Endodermal cell (in vitro differentiated cells): ENCODE data around the gene ASB10. TPM values are rescaled to one million over a fixed set of nuclear protein-coding genes. Genes with fewer than 3 reads are reported as not detected.

Source experiments
- DNase-seq: peaks from one replicate; pipeline ENCODE4 v3.0.0-alpha.2; 2017
- H3K27ac ChIP-seq: 2 replicates; pipeline ENCODE4 v1.5.1; 2013; ENCODE audit warnings: mild to moderate bottlenecking, low read depth, low read length, moderate library complexity
- H3K27me3 ChIP-seq: 2 replicates; pipeline ENCODE4 v1.6.1; 2013; ENCODE audit warnings: mild to moderate bottlenecking, low read length, moderate library complexity; ENCODE audit not compliant: insufficient read depth, control insufficient read depth, poor library complexity, severe bottlenecking
- H3K36me3 ChIP-seq: 2 replicates; pipeline ENCODE4 v1.7.0; 2013; ENCODE audit warnings: mild to moderate bottlenecking, low read length, moderate library complexity; ENCODE audit not compliant: control insufficient read depth, insufficient read depth
- H3K4me1 ChIP-seq: one replicate; pipeline ENCODE4 v1.7.0; 2013; ENCODE audit warnings: low read length; ENCODE audit not compliant: control insufficient read depth, insufficient read depth
- H3K4me3 ChIP-seq: 2 replicates; pipeline ENCODE4 v1.5.1; 2013; ENCODE audit warnings: mild to moderate bottlenecking, low read length, moderate library complexity
- H3K9ac ChIP-seq: 2 replicates; pipeline ENCODE4 v1.6.1; 2013; ENCODE audit warnings: mild to moderate bottlenecking, low read length, moderate library complexity; ENCODE audit not compliant: poor library complexity, severe bottlenecking; ENCODE audit errors: extremely low read depth
- H3K9me3 ChIP-seq: 2 replicates; pipeline ENCODE4 v1.6.1; 2013; ENCODE audit warnings: mild to moderate bottlenecking, low read length, moderate library complexity; ENCODE audit not compliant: control insufficient read depth
- H3K27ac Mint-ChIP-seq: 2 replicates; pipeline ENCODE4 v1.8.0; 2020; ENCODE audit warnings: mixed read lengths
- H3K27me3 Mint-ChIP-seq: 2 replicates; pipeline ENCODE4 v1.8.0; 2021; ENCODE audit warnings: mild to moderate bottlenecking, mixed read lengths; ENCODE audit not compliant: insufficient read depth
- H3K36me3 Mint-ChIP-seq: 2 replicates; pipeline ENCODE4 v1.8.0; 2020; ENCODE audit warnings: low read depth, mixed read lengths
- H3K4me1 Mint-ChIP-seq: 2 replicates; pipeline ENCODE4 v1.8.0; 2020; ENCODE audit warnings: mixed read lengths
- H3K4me3 Mint-ChIP-seq: 2 replicates; pipeline ENCODE4 v1.8.0; 2020; ENCODE audit warnings: mild to moderate bottlenecking, moderate library complexity, mixed read lengths
- H3K9me3 Mint-ChIP-seq: 2 replicates; pipeline ENCODE4 v1.8.0; 2020; ENCODE audit warnings: mild to moderate bottlenecking, mixed read lengths
- CTCF ChIP-seq: fragments of 200-600 bp; sonication (generic); conservative IDR thresholded peaks from 2 replicates; pipeline ENCODE4 v1.5.0; 2021; ENCODE audit warnings: antibody characterized with exemption, mild to moderate bottlenecking
- WGBS, 2 experiments: methylation state at CpG; one replicate each; pipeline versions ENCODE4 v1.1.5 to v1.1.7; 2013; ENCODE audit warnings: missing lambda C conversion rate in 2 of 2, mixed read lengths in 1 of 2; ENCODE audit not compliant: insufficient coverage in 1 of 2, insufficient read length in 1 of 2; 5-methylcytosine and 5-hydroxymethylcytosine counted together
- total RNA-seq, 2 donors: library from RNA; stranded (reverse); fragmentation: NEBNext Ultra II Directional in 1 of 2; extraction: Animal tissue kit (Norgen Biotek cat#: 25700) in 1 of 2; gene quantifications; 2 replicates in 1 of 2; 3 replicates in 1 of 2; pipeline ENCODE4 v1.2.1, GENCODE V29; 2021

ASB10 gene
- total RNA-seq, 2 donors from 2014 or later: not detected

GRCh38 chr7:151189038-151189437, 2.0 kb upstream of the ASB10 start:
- DNase-seq: no peak
- Mint-ChIP-seq H3K9me3 (no peaks in the 10 kb centered on the region), H3K4me1 (no peaks in the 10 kb centered on the region), H3K36me3 (no peaks in the 10 kb centered on the region), H3K27me3 (peaks cover 18% of the 10 kb centered on the region), H3K4me3 (no peak overlapping the region), H3K27ac (no peak overlapping the region)
- Histone ChIP-seq H3K9me3 (no peaks in the 10 kb centered on the region), H3K4me1 (no peaks in the 10 kb centered on the region), H3K36me3 (no peaks in the 10 kb centered on the region), H3K27ac (no peak overlapping the region), H3K9ac (no peak overlapping the region), H3K4me3 (no peak overlapping the region), H3K27me3 (peaks cover 9% of the 10 kb centered on the region)
- TF ChIP-seq CTCF: no peak
- WGBS, 2 experiments: 94 to 100% methylated on average over 1 to 4 of the region's 4 CpGs

- peaks cover 9% of the 10 kb centered on the region for H3K27me3 ChIP-seq
- no peak for TF ChIP-seq CTCF
- H3K27ac ChIP-seq: no peak overlapping the region
- no peak overlapping the region for H3K4me3 ChIP-seq
- no peaks in the 10 kb centered on the region for H3K36me3 Mint-ChIP-seq
- no peaks in the 10 kb centered on the region for H3K4me1 ChIP-seq
- H3K9me3 Mint-ChIP-seq: no peaks in the 10 kb centered on the region
- H3K36me3 ChIP-seq: no peaks in the 10 kb centered on the region
- H3K4me1 Mint-ChIP-seq: no peaks in the 10 kb centered on the region
- no peaks in the 10 kb centered on the region for H3K9me3 ChIP-seq
- H3K4me3 Mint-ChIP-seq: no peak overlapping the region
- 72 to 100% methylated on average over 2 to 5 of the region's 5 CpGs for WGBS, 2 experiments
- H3K27ac Mint-ChIP-seq: no peak overlapping the region
- DNase-seq: no peak
- H3K27me3 Mint-ChIP-seq: peaks cover 17% of the 10 kb centered on the region
- H3K9ac ChIP-seq: no peak overlapping the region
These were observed 1.1 kb upstream of the ASB10 start for GRCh38 chr7:151188252-151188542.

- no peaks in the 10 kb centered on the region for H3K4me1 Mint-ChIP-seq
- no peak for DNase-seq
- WGBS, 2 experiments: 91 to 95% methylated on average over 14 to 22 of the region's 22 CpGs
These were observed 580 bp upstream of the ASB10 start for GRCh38 chr7:151187409-151188251.

More at GRCh38 chr7:151187409-151188251, 580 bp upstream of the ASB10 start:
- no peaks in the 10 kb centered on the region for H3K9me3 Mint-ChIP-seq
- H3K36me3 Mint-ChIP-seq: no peaks in the 10 kb centered on the region
- Histone ChIP-seq H3K4me1 (no peaks in the 10 kb centered on the region), H3K9me3 (no peaks in the 10 kb centered on the region), H3K27me3 (peaks cover 9% of the 10 kb centered on the region), H3K4me3 (no peak overlapping the region), H3K36me3 (no peaks in the 10 kb centered on the region), H3K27ac (no peak overlapping the region), H3K9ac (no peak overlapping the region)
- no peak overlapping the region for H3K4me3 Mint-ChIP-seq
- H3K27me3 Mint-ChIP-seq: peaks cover 20% of the 10 kb centered on the region
- no peak overlapping the region for H3K27ac Mint-ChIP-seq
- TF ChIP-seq CTCF: no peak
